ENCODE data around the gene ADAMTS18.

GRCh38 chr16:77409311-77409710 is 25.5 kb downstream of the ADAMTS18 start:
- TF ChIP-seq CTCF (IDR thresholded peaks at IDR 0.05; ENCODE audit: low read depth, low read length) (no peak), EZH2phosphoT487 (IDR thresholded peaks at IDR 0.05; ENCODE audit: low read depth) (no peak)
